Right cardiac atrium (tissue), 5 donors: Measurements from ENCODE around the gene RCAN1. TPM values are rescaled to one million over a fixed set of nuclear protein-coding genes. Genes with fewer than 3 reads are reported as not detected.

Source experiments
- ATAC-seq, 2 donors: fragments of 200-7000 bp; cut with Tn5 transposase; one replicate each; pipeline versions ENCODE4 v1.8.0 to v1.9.1; 2020; ENCODE audit warnings: moderate library complexity in 2 of 2, mild to moderate bottlenecking in 1 of 2
- DNase-seq, 3 donors: peaks; one replicate each; pipeline ENCODE4 v3.0.0-alpha.2; 2020
- H3K27ac ChIP-seq: one replicate; pipeline ENCODE4 v1.5.1; 2013; ENCODE audit warnings: mild to moderate bottlenecking, low read length, control low read depth, moderate library complexity
- H3K27me3 ChIP-seq: one replicate; pipeline ENCODE4 v1.6.1; 2013; ENCODE audit not compliant: control insufficient read depth, insufficient read depth
- H3K4me1 ChIP-seq: one replicate; pipeline ENCODE4 v1.6.1; 2013; ENCODE audit warnings: low read length; ENCODE audit not compliant: control insufficient read depth, insufficient read depth
- H3K4me3 ChIP-seq: one replicate; pipeline ENCODE4 v1.5.1; 2013; ENCODE audit warnings: low read length, control low read depth
- H3K9me3 ChIP-seq: one replicate; pipeline ENCODE4 v1.6.1; 2013; ENCODE audit warnings: low read length; ENCODE audit not compliant: control insufficient read depth
- WGBS: extraction: QIAGEN DNeasy Blood & Tissue Kit; methylation state at CpG from one replicate; pipeline ENCODE4 v1.1.7; 2013; 5-methylcytosine and 5-hydroxymethylcytosine counted together
- intact Hi-C, 4 donors: fragments of 100-400 bp; cut with DNase I; formaldehyde crosslinking; loops; one replicate each; pipeline versions ENCODE4 v1.11.0 to v1.14.0; 2022 to 2023
- polyA plus RNA-seq: library from polyadenylated mRNA; stranded (reverse); fragments of 200-250 nt; gene quantifications from one replicate; pipeline ENCODE4 v1.2.3, GENCODE V29; 2013
- total RNA-seq, 4 donors: library from RNA; stranded (reverse); fragmentation: NEBNext Ultra II Directional; extraction: Animal tissue kit (Norgen Biotek cat#: 25700); gene quantifications; one replicate each; pipeline ENCODE4 v1.2.1, GENCODE V29; 2021
- donor health status: healthy with polysubstance abuse.
- donor health status: DM: no; HTN: yes; CAD: no.
- donor health status: DM: no; HTN: no; CAD: no.
- donor health status: DM: no; HTN: yes; CAD: no; lungs with severe emphysema.
- donor health status: DM: yes; HTN: yes; CAD: no.

The RCAN1 gene
- total and polyA plus RNA-seq, 5 donors: 26.7 to 39.7 (median 32.4) TPM

- DNase-seq (no peak), ATAC-seq (no peak)
- Histone ChIP-seq H3K4me3 (no peak overlapping the region), H3K27ac (peak overlapping the region; percentile 63), H3K9me3 (no peaks in the 10 kb centered on the region), H3K27me3 (no peaks in the 10 kb centered on the region), H3K4me1 (peaks cover 9% of the 10 kb centered on the region)
- intact Hi-C loops: no loop called here
- 87% methylated on average over 8 of the region's 8 CpGs for WGBS
These were observed 78.6 kb downstream of the RCAN1 start for GRCh38 chr21:34536311-34536710.

DNA sequence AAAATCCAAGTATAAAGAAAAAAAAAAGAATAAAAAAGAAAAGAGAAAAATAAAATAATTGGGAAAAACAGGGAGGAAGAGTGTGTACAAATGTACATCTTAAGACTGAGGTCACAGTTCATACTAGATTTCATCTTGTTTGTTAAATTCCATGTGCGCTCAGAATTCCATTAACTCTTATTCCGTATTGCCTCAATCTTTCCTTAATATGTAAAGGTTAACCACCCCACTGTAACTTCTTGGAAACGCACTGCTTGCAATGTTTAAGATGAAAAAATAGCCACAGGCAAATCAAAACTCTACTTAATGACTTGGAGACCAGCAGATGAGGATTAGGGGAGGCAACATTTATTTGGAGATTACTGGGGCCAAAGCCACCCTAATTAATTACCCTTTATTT lies 79.0 kb downstream of the RCAN1 start:
- peak overlapping the region; percentile 63 for H3K27ac ChIP-seq
- peaks cover 9% of the 10 kb centered on the region for H3K4me1 ChIP-seq
- WGBS: 96% methylated on average over 3 of the region's 3 CpGs
- no peak for DNase-seq
- intact Hi-C loops: no loop called here
- ATAC-seq: no peak
- H3K4me3 ChIP-seq: no peak overlapping the region
- no peaks in the 10 kb centered on the region for H3K9me3 ChIP-seq
- no peaks in the 10 kb centered on the region for H3K27me3 ChIP-seq

DNA sequence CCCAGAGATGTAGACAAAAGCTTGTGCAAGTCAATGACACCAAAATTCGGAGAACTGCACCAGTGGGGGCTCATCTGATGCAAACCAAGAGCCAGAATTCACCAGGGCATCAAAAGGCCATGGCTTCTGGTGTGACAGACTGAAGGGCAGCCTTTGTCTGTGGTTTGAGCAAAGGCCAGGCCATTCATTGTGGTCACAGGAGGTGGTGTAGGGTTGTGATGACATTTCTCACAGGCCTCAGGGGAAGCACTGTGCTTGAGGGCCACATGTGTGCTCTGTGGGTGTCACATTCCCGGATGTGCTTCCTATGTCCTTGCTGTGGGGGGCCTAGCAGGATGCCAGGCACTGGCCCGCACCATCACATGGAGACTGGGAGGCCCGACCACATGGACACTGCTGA lies 80.4 kb downstream of the RCAN1 start:
- H3K27me3 ChIP-seq: no peaks in the 10 kb centered on the region
- DNase-seq: no peak
- H3K4me3 ChIP-seq: no peak overlapping the region
- H3K27ac ChIP-seq: no peak overlapping the region
- WGBS: 79% methylated on average over 4 of the region's 4 CpGs
- H3K4me1 ChIP-seq: peaks cover 9% of the 10 kb centered on the region
- no peak for ATAC-seq
- H3K9me3 ChIP-seq: no peaks in the 10 kb centered on the region
- intact Hi-C loops: no loop called here

DNA sequence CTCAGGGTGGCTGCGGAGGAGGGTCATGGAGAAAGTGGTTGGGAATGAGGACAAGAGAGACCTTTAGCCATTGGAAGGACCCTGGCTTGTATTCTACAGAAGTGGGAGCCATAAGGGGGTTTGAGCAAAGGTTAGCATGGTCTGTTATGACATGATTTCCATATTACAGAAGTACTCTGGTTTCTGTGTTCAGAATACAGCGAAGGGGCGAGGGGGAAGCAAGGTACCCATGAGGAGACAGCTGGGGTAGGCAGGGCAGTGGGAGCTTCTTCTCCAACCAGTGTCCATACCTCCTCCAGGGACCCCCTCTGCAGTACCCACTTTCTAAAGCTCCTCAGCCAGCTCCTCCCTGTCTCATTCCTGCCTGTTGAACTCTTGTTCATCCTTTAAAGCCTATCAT lies 81.0 kb downstream of the RCAN1 start:
- 95% methylated on average over 3 of the region's 3 CpGs for WGBS
- H3K27ac ChIP-seq: no peak overlapping the region
- no peaks in the 10 kb centered on the region for H3K27me3 ChIP-seq
- DNase-seq (no peak), ATAC-seq (no peak)
- H3K4me1 ChIP-seq: peaks cover 9% of the 10 kb centered on the region
- no peak overlapping the region for H3K4me3 ChIP-seq
- no peaks in the 10 kb centered on the region for H3K9me3 ChIP-seq
- intact Hi-C loops: no loop called here

DNA sequence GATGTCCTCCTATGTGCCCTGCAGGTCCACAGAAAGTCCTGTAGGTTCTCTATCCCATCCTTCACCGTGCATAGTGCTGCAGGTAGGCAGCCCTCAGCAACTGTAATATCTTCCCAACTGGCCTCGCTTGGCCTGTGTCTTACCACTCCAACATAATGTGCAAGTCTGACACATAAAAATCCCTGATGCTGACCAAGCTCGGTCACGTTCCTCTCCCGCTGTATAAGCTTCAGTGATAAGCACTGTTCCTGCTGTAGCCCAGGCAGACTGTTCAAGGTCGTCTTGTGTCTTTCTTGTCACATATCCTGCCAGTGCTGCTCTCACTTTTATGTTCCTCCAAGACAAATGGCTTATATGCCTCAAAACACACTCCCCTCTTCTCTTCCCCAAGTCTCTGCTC lies 83.5 kb downstream of the RCAN1 start:
- ATAC-seq (peak in 1 of 2 donors; percentile 27), DNase-seq (no peak)
- no peaks in the 10 kb centered on the region for H3K27me3 ChIP-seq
- H3K9me3 ChIP-seq: no peaks in the 10 kb centered on the region
- H3K27ac ChIP-seq: peak overlapping the region; percentile 91
- peaks cover 5% of the 10 kb centered on the region for H3K4me1 ChIP-seq
- intact Hi-C loops: no loop called here
- 56% methylated on average over 6 of the region's 6 CpGs for WGBS
- no peak overlapping the region for H3K4me3 ChIP-seq

- DNase-seq (no peak), ATAC-seq (no peak)
- H3K27ac ChIP-seq: no peak overlapping the region
- no peaks in the 10 kb centered on the region for H3K9me3 ChIP-seq
- no peak overlapping the region for H3K4me3 ChIP-seq
- intact Hi-C loops: no loop called here
- H3K27me3 ChIP-seq: no peaks in the 10 kb centered on the region
- peaks cover 2% of the 10 kb centered on the region for H3K4me1 ChIP-seq
These were observed 84.7 kb downstream of the RCAN1 start for GRCh38 chr21:34530261-34530660.

- Histone ChIP-seq H3K27ac (no peak overlapping the region), H3K27me3 (no peaks in the 10 kb centered on the region), H3K4me1 (peaks cover 6% of the 10 kb centered on the region), H3K4me3 (no peak overlapping the region), H3K9me3 (no peaks in the 10 kb centered on the region)
- intact Hi-C loops: loop anchor here in 1 of 4 donors (5.0 kb wide), 2 partner anchors 54 to 84 kb away; no protein-coding TSS in a partner anchor
- ATAC-seq: no peak
- WGBS: 72% methylated on average over 3 of the region's 3 CpGs
- no peak for DNase-seq
These were observed 86.8 kb downstream of the RCAN1 start for GRCh38 chr21:34528131-34528561.

DNA sequence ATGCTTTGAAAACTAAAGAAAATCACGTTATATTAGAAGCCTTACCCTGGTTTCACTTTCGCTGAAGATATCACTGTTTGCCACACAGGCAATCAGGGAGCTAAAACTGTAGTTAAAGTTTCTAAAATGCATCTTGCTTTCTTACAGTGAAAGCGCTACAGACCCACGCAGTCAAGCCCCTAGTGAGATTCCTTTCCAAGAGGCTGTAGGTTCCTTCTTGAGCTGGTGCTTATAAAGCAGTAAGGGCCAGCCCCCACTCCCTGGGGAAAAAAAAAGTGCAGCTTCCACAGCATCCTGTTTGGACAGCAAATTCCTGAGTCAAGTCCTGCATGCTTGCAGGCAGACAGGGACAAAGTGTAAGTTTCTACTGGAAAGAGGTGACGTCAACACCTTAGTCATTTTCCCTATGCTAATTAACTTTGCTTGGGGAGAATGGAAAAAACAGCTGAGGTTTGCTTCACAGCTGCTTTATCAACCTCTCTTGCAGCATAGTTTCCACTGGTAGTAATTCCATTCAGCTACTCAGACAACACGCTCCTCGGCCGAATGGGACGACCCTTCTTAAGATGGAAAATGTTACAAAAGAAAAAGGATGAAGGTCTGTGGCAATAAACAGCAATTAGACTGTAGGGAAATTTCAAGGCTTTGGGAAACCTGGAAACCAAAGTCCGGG lies 88.2 kb downstream of the RCAN1 start:
- intact Hi-C loops: loop anchor here in 1 of 4 donors (5.0 kb wide), 2 partner anchors 56 to 86 kb away; no protein-coding TSS in a partner anchor
- ATAC-seq: peak; percentile 91 to 96
- WGBS: 9% methylated on average over 10 of the region's 10 CpGs

GRCh38 chr21:34526241-34526617 lies 88.7 kb downstream of the RCAN1 start:
- 16% methylated on average over 5 of the region's 5 CpGs for WGBS
- Histone ChIP-seq H3K4me1 (peaks cover 9% of the 10 kb centered on the region), H3K27me3 (no peaks in the 10 kb centered on the region), H3K27ac (peak overlapping the region; percentile 98), H3K9me3 (no peaks in the 10 kb centered on the region), H3K4me3 (peak overlapping the region; percentile 78)
- DNase-seq (no peak), ATAC-seq (no peak)
- intact Hi-C loops: loop anchor here in 1 of 4 donors (5.0 kb wide), 2 partner anchors 56 to 86 kb away; no protein-coding TSS in a partner anchor

More for the DNA sequence above, 88.2 kb downstream of the RCAN1 start:
- DNase-seq: peak; percentile 75 to 89 (median 79)
- Histone ChIP-seq H3K4me3 (peak overlapping the region; percentile 78), H3K4me1 (peaks cover 9% of the 10 kb centered on the region), H3K9me3 (no peaks in the 10 kb centered on the region), H3K27me3 (no peaks in the 10 kb centered on the region), H3K27ac (peak overlapping the region; percentile 98)

GRCh38 chr21:34524646-34525601 lies 90.0 kb downstream of the RCAN1 start:
- Histone ChIP-seq H3K9me3 (no peaks in the 10 kb centered on the region), H3K27ac (no peak overlapping the region), H3K4me3 (peak overlapping the region; percentile 8), H3K4me1 (peaks cover 9% of the 10 kb centered on the region), H3K27me3 (no peaks in the 10 kb centered on the region)
- ATAC-seq (peak; percentile 7 to 8), DNase-seq (no peak)
- 45% methylated on average over 31 of the region's 31 CpGs for whole genome bisulfite sequencing
- intact Hi-C loops: loop anchor here in 1 of 4 donors (5.0 kb wide), 2 partner anchors 57 to 87 kb away; no protein-coding TSS in a partner anchor

DNA sequence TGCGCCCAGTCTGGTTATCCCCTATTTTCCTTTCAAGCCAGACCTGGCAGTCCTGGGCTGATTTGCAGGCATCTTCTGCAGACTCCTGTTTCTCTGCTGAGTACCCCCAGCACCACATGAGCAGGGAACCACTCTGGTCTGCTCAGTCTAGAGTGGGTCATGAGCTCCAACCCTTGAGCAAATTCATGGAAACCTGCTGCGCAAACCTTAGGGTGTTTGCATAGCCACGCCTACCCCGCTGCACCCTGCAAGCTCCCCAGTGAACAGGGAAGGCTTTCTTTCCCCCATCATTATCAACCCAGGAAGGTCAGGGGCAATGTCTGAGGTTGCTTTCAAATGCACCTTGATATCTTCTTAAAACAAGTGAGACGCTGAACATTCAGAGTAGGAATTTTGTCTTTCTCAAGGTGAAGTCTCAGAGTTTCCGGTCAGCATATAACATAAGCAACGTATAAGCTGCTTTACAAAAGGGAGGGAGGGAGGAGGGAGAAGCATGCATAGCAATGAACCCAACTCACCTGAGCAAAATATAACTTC lies 91.8 kb downstream of the RCAN1 start:
- peaks cover 7% of the 10 kb centered on the region for H3K4me1 ChIP-seq
- intact Hi-C loops: no loop called here
- H3K27me3 ChIP-seq: no peaks in the 10 kb centered on the region
- DNase-seq (no peak), ATAC-seq (no peak)
- H3K27ac ChIP-seq: no peak overlapping the region
- 94% methylated on average over 7 of the region's 7 CpGs for WGBS
- no peak overlapping the region for H3K4me3 ChIP-seq
- H3K9me3 ChIP-seq: no peaks in the 10 kb centered on the region
